Naive thymus-derived CD8-positive, alpha-beta T cell (primary cell): ENCODE measurements around the gene SCMH1. TPM values are rescaled to one million over a fixed set of nuclear protein-coding genes. Genes with fewer than 3 reads are reported as not detected.
"Not testable (repeated sequence)": the region's sequence is repeated elsewhere in the genome, so short reads cannot be mapped to it uniquely, and the experiment has no call there.

Source experiments
- ATAC-seq, 2 donors: fragments of 150-1000 bp; cut with Tn5 transposase in 1 of 2; sonication (Bioruptor Pico), chemical (Tn5 transposase) in 1 of 2; 1 replicate in 1 of 2; 2 replicates in 1 of 2; pipeline ENCODE4 v1.10.0; 2021; ENCODE audit warnings: mild to moderate bottlenecking in 2 of 2, moderate library complexity in 2 of 2
- POLR2A ChIA-PET: fragments of 350-600 bp; sonication (Branson Sonifier 250); formaldehyde crosslinking; loops from one replicate; lab custom pipeline; 2021; ENCODE audit warnings: antibody characterized with exemption; lab: Charles Lee
- DNase-seq, 10 donors: peaks; one replicate each; pipeline versions ENCODE4 v3.0.0 to v3.0.0-alpha.2; 2020 to 2022
- H3K27ac Mint-ChIP-seq, 10 donors: one replicate each; pipeline ENCODE4 v1.8.0; 2020 to 2022; ENCODE audit warnings: mild to moderate bottlenecking in 10 of 10, mixed read lengths in 10 of 10, moderate library complexity in 4 of 10, inconsistent platforms in 1 of 10
- H3K27me3 Mint-ChIP-seq, 5 donors: one replicate each; pipeline ENCODE4 v1.8.0; 2021 to 2022; ENCODE audit warnings: mixed read lengths in 5 of 5
- H3K36me3 Mint-ChIP-seq, 3 donors: one replicate each; pipeline ENCODE4 v1.8.0; 2020 to 2022; ENCODE audit warnings: mixed read lengths in 3 of 3, mild to moderate bottlenecking in 2 of 3, inconsistent platforms in 1 of 3
- H3K4me1 Mint-ChIP-seq, 4 donors: one replicate each; pipeline ENCODE4 v1.8.0; 2021 to 2022; ENCODE audit warnings: mixed read lengths in 4 of 4
- H3K4me3 Mint-ChIP-seq, 10 donors: one replicate each; pipeline ENCODE4 v1.8.0; 2020 to 2022; ENCODE audit warnings: mild to moderate bottlenecking in 10 of 10, mixed read lengths in 10 of 10, moderate library complexity in 6 of 10, inconsistent platforms in 1 of 10
- H3K9me3 Mint-ChIP-seq, 9 donors: one replicate each; pipeline ENCODE4 v1.8.0; 2020 to 2022; ENCODE audit warnings: mixed read lengths in 9 of 9, mild to moderate bottlenecking in 3 of 9, inconsistent platforms in 1 of 9, moderate library complexity in 1 of 9
- polyA plus RNA-seq, 3 donors: library from polyadenylated mRNA; unstranded; fragments of 300-500 nt; fragmentation: Illumina TruSeq; gene quantifications; one replicate each; pipeline ENCODE4 v1.2.3, GENCODE V29; 2021
- total RNA-seq, 8 experiments: library from RNA in 2 of 8; stranded (reverse) in 2 of 8; gene quantifications; one replicate each; pipeline ENCODE4 v1.2.3 and lab custom pipeline; 2021 to 2026

The SCMH1 gene
- total and polyA plus RNA-seq, 5 experiments from 2014 or later, result 2.5 to 18.1 (median 7.3) TPM

DNA sequence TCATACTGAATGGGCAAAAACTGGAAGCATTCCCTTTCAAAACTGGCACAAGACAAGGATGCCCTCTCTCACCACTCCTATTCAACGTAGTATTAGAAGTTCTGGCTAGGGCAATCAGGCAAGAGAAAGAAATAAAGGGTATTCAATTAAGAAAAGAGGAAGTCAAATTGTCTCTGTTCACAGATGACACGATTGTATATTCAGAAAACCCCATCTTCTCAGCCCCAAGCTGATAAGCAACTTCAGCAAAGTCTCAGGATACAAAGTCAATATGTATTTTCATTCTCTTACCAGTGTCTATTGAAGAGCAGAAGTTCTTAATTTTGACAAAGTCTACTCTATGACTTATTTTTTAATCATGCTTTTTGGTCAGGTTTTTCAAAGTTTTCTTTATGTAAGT, 107.8 kb downstream of the SCMH1 start:
- H3K4me3 Mint-ChIP-seq, H3K27ac Mint-ChIP-seq, H3K9me3 Mint-ChIP-seq, DNase-seq, H3K4me1 Mint-ChIP-seq, ATAC-seq, H3K27me3 Mint-ChIP-seq: not testable (repeated sequence)
- POLR2A ChIA-PET, result interaction anchor here (0.7 kb wide), 1 partner anchor 11 kb away, joined by 3 read pairs; no protein-coding TSS in a partner anchor
- peaks cover 15 to 55% (median 50%) of the 10 kb centered on the region in 3 donors for H3K36me3 Mint-ChIP-seq

DNA sequence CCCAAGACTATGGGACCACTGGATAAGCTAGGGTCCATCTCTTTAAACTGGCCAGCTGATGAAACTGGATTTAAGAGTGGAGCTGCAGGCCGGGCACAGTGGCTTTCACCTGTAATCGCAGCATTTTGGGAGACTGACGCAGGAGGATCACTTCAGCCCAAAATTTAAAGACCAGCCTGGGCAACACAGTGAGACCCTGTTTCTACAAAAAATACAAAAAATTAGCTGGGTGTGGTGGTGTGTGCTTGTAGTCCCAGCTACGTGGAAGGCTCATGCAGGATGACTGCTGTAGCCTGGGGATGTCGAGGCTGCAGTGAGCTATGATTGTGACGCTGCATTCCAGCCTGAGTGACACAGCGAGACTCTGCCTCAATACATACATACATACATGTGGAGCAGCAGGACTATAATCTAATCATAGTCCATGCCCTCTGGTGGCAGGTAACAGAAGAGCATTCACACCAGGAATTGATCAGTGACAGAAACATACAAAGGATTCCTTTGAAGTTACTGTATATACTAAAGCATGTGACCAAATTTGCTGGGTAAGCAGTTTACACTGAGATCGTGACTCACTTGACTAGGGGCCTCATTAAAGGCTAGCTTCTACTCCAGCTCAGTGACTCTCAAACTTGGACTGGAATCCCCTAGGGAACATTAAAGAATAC, 119.1 kb downstream of the SCMH1 start:
- Mint-ChIP-seq H3K4me3 (no peak overlapping the region), H3K27ac (no peak overlapping the region), H3K4me1 (no peaks in the 10 kb centered on the region), H3K36me3 (peaks cover 0 to 24% (median 15%) of the 10 kb centered on the region in 3 donors), H3K9me3 (no peaks in the 10 kb centered on the region), H3K27me3 (no peaks in the 10 kb centered on the region)
- ATAC-seq (peak in 1 of 2 donors; percentile 38), DNase-seq (peak in 2 of 10 donors; percentile 1)
- POLR2A ChIA-PET, result interaction anchor here (0.6 kb wide), 1 partner anchor 328 kb away, joined by 6 read pairs; no protein-coding TSS in a partner anchor

DNA sequence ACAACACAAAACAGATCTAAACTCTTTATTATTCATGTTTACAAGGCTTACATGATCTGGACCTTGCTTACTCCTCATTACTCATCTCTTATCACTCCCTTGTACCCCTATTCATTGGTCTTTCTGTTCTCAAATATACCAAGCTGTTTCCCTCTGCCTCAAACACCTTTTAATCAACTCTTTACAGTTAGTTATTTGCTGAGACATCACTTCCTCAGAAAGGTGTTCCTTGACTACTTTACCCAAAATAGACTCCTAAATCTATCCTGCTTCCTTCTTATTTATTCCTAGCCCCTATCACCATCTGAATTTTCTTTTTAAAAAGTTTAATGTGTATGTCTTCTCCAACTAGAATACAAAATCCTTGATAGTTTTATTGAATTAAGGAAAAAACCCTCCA, 120.0 kb downstream of the SCMH1 start:
- Mint-ChIP-seq H3K27ac (no peak overlapping the region), H3K27me3 (no peaks in the 10 kb centered on the region), H3K4me1 (no peaks in the 10 kb centered on the region), H3K4me3 (no peak overlapping the region), H3K9me3 (no peaks in the 10 kb centered on the region), H3K36me3 (peaks cover 0 to 26% (median 20%) of the 10 kb centered on the region in 3 donors)
- DNase-seq, result no peak
- POLR2A ChIA-PET, result no interaction called here
- ATAC-seq, result no peak

DNA sequence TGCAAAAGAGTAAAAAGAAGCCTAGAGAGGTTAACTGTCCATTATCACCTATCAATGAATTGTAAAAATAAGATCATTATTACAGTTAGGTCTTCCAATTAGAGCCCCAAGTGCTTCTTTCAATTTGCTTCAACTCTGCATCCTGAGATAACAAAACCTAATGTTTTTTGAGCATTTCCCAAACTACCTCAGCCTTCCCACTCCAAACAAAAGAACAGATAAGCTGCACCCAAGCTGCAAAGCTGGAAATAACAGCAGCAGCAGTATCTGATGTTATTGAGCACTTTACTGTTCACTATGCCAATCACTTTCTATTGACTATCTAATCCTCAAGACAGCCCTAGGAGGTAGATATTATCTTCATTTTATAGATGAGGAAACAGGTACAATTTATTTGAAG, 123.5 kb downstream of the SCMH1 start:
- ATAC-seq, result no peak
- DNase-seq, result no peak
- no peak overlapping the region for H3K4me3 Mint-ChIP-seq
- POLR2A ChIA-PET, result no interaction called here
- H3K36me3 Mint-ChIP-seq, result peaks cover 0 to 38% (median 27%) of the 10 kb centered on the region in 3 donors
- no peaks in the 10 kb centered on the region for H3K27me3 Mint-ChIP-seq
- no peaks in the 10 kb centered on the region for H3K4me1 Mint-ChIP-seq
- no peak overlapping the region for H3K27ac Mint-ChIP-seq
- no peaks in the 10 kb centered on the region for H3K9me3 Mint-ChIP-seq

DNA sequence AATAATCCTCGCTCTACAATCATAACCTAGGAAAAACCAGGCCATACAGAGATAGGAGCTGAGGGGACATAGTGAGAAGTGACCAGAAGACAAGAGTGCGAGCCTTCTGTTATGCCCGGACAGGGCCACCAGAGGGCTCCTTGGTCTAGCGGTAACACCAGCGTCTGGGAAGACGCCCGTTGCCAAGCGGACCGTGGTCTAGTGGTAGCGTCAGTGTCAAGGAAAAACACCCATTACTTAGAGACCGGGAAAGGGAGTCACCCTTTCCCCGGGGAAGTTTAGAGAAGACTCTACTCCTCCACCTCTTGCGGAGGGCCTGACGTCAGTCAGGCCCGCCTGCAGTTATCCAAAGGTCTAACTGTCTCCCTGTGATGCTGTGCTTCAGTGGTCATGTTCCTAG, 124.9 kb downstream of the SCMH1 start:
- DNase-seq, H3K27ac Mint-ChIP-seq, H3K27me3 Mint-ChIP-seq, H3K9me3 Mint-ChIP-seq, ATAC-seq, H3K4me3 Mint-ChIP-seq, POLR2A ChIA-PET, H3K4me1 Mint-ChIP-seq: not testable (repeated sequence)
- peaks cover 0 to 43% (median 33%) of the 10 kb centered on the region in 3 donors for H3K36me3 Mint-ChIP-seq

DNA sequence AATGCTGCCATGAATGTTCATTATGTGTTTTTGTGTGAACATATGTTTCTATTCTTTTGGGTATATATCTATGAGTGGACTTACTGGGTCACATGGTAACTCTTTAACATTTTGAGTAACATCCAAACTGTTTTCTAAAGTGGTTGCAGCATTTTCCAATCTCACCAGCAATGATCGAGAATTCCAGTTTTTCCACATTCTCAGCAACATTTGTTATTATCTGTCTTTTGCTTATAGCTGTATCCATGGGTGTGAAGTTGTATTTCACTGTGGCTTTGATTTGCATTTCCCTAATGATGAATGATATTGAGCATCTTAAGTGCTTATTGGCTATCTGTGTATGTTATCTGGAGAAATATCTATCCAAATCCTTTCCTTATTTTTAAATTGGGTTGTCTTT, 131.4 kb downstream of the SCMH1 start:
- no peak for DNase-seq
- no peaks in the 10 kb centered on the region for H3K27me3 Mint-ChIP-seq
- H3K27ac Mint-ChIP-seq, result no peak overlapping the region
- ATAC-seq, result no peak
- H3K9me3 Mint-ChIP-seq, result no peaks in the 10 kb centered on the region
- H3K4me3 Mint-ChIP-seq, result no peak overlapping the region
- peaks cover 0 to 2% (median 0%) of the 10 kb centered on the region in 4 donors for H3K4me1 Mint-ChIP-seq
- POLR2A ChIA-PET, result no interaction called here
- H3K36me3 Mint-ChIP-seq, result peaks cover 7 to 58% (median 25%) of the 10 kb centered on the region in 3 donors

DNA sequence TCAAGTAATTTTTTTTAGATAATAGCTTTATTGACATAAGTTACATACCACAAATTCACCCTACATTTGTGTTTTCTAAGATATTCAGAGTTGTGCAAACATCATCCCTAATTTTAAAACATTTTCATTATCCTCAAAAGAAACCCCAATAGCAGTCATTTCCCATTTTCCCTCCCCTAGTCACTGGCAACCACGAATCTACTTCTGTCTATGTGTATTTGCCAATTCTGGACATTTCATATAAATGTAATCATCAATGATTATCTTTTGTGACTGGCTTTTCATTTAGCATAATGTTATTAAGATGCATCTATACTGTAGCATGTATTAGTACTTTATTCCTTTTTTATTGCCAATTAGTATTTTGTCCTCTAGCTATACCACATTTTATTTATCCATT, 131.8 kb downstream of the SCMH1 start:
- ATAC-seq, result no peak
- Mint-ChIP-seq H3K4me1 (peaks cover 0 to 2% (median under 1%) of the 10 kb centered on the region in 4 donors), H3K27ac (no peak overlapping the region), H3K9me3 (no peaks in the 10 kb centered on the region), H3K27me3 (no peaks in the 10 kb centered on the region), H3K4me3 (no peak overlapping the region), H3K36me3 (peaks cover 7 to 60% (median 25%) of the 10 kb centered on the region in 3 donors)
- POLR2A ChIA-PET, result no interaction called here
- DNase-seq, result no peak

DNA sequence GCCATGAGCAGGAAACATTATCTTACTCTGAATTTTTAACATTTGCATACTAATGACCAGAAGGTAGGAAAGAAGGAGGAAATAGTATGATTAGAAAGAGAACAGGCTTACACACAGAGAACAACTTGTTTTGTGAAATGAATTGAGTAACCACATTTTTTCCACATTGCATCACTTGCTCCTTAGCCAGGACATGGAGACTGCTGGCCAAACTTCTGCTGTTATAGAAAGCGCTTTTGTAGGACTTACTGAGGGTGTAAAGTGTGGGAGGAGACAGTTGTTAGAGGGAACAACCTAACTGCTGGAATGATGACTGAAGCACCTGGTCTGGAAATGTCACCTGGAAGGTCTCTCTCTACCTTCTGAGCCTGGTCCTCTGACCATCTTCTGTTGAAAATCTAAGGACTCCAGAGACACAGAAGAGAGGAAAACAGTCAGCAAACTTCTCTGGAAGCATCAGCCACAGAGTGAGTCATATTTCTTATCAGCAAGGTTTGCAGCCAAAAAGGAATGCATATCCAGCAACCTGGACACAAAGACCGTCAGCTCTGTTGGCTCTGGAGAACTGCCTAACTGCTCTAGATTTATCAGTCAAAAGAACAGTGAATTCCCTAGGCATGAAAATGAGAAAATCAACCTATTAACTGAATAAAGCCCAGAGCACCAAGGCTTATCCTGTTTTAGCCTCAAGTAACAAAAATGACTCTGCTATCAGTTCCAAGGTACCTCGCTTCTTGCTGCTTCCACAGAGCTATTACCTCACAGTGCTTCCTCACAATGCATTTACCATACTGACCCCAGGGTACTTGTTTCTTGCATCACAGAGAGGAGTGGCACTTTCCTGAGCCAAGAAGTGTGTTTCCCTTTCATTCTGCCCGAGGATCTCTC, 132.6 kb downstream of the SCMH1 start:
- Mint-ChIP-seq H3K27me3 (no peaks in the 10 kb centered on the region), H3K9me3 (no peaks in the 10 kb centered on the region), H3K4me1 (peaks cover 0 to 2% (median under 1%) of the 10 kb centered on the region in 4 donors), H3K36me3 (peaks cover 7 to 59% (median 25%) of the 10 kb centered on the region in 3 donors), H3K4me3 (no peak overlapping the region), H3K27ac (no peak overlapping the region)
- POLR2A ChIA-PET, result no interaction called here
- ATAC-seq (no peak), DNase-seq (no peak)

DNA sequence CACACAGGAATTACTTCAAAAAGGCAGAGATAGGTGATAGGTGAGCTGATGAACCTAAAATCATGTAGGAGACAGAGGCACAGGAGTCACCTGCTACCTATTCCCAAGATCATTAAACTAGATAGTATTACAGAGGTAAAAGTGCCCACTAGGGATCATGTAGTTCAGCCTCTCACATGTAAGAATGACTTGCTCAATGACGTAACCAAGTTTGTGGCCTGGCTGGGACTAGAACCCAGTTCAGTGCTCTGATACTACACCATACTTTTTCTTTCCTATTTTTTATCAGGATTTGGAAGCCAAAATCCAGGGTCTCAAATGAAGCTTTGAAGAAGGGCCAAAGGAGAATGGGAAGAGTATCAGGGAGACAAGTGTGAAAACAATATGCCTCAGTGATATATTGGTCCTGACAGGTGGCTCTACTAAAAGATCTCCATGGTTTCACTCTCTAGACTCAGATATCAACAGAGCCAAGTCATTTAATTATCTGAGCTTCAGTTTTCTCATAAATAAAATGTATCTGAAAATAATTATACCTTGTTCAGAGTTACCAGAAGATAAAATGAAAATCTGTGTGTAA, 133.3 kb downstream of the SCMH1 start:
- Mint-ChIP-seq H3K9me3 (no peaks in the 10 kb centered on the region), H3K4me1 (peaks cover 0 to 8% (median under 1%) of the 10 kb centered on the region in 4 donors), H3K36me3 (peaks cover 7 to 55% (median 21%) of the 10 kb centered on the region in 3 donors), H3K27ac (no peak overlapping the region), H3K27me3 (no peaks in the 10 kb centered on the region), H3K4me3 (no peak overlapping the region)
- DNase-seq (no peak), ATAC-seq (no peak)
- POLR2A ChIA-PET, result no interaction called here

DNA sequence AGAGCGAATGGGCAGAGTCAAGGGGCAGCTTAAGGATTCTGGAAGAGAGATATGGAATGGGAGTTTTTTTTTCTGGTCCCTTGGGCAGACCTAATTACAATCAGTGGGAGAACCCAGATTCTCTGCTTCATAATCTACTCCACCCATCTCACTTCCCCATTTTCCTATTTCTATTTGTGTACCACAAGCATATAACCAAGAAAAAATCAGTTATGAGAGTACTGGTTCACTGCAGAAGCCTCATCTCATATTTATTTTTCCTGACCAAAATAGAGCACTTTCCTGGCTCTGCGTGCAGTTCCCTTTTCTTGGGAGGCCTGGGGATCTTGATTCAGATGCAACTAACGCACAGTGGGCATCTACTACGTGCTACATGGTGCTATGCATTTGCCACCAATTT, 138.3 kb downstream of the SCMH1 start:
- ATAC-seq (no peak), DNase-seq (no peak)
- H3K27me3 Mint-ChIP-seq, result no peaks in the 10 kb centered on the region
- POLR2A ChIA-PET, result no interaction called here
- peaks cover 0 to 9% (median under 1%) of the 10 kb centered on the region in 4 donors for H3K4me1 Mint-ChIP-seq
- H3K27ac Mint-ChIP-seq, result no peak overlapping the region
- H3K4me3 Mint-ChIP-seq, result no peak overlapping the region
- peaks cover 4 to 19% (median 14%) of the 10 kb centered on the region in 3 donors for H3K36me3 Mint-ChIP-seq
- no peaks in the 10 kb centered on the region for H3K9me3 Mint-ChIP-seq

DNA sequence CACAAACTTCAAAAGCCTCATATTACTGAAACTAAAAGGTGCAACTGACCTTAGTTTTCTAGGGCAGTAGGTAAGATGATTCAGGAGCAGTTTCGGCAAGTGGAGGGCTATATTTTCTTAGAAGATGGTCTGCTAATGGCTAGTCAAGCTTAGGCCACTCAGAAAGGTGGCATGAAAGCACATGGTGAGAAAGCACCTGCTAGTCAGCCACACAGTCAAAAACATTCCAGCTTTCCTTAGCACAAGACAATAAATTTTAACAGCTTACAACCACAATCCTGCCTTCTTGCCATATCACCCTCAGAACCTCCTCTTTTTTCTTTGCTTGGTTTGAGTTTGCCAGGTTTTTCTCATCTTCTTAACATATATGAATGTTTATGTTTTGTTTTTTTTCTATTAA, 139.5 kb downstream of the SCMH1 start:
- Mint-ChIP-seq H3K27me3 (no peaks in the 10 kb centered on the region), H3K4me1 (peaks cover 0 to 9% (median under 1%) of the 10 kb centered on the region in 4 donors), H3K9me3 (no peaks in the 10 kb centered on the region), H3K4me3 (no peak overlapping the region), H3K36me3 (peaks cover 4 to 15% (median 14%) of the 10 kb centered on the region in 3 donors), H3K27ac (peak overlapping the region in 1 of 10 donors; percentile 58)
- no peak for DNase-seq
- no peak for ATAC-seq
- POLR2A ChIA-PET, result no interaction called here

DNA sequence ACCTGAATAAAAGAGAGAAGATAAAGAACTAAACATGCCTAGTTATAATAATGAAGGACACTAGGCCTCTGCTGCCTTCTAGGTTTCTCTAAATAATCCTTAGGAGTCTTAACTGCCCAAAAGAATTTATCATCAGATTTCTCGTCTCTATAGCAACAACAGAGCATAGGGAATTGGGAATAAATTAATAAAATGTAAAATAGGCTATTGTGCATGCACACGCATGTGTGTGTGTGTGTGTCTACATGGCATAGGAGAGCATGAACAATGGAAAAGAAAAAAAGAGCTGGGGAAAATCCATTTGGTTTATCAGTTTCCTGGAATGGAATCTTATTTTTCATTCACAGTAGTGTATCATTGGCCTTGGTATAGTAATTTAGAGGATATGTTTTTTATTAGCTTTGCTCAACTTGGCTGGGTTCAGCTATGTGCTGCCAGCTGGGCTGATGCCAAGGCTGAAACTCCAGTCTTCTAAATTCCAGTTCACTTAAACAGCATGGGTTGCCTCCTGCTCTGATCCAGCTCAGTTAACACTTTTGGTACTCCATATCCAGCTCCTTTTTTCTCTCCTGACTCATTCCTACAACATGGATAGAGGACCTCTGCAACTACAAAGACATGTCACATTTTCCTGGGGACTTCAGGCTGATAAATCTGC, 140.0 kb downstream of the SCMH1 start:
- POLR2A ChIA-PET, result no interaction called here

More for the DNA sequence above, 140.0 kb downstream of the SCMH1 start:
- H3K4me3 Mint-ChIP-seq, result no peak overlapping the region
- DNase-seq, result no peak
- H3K27me3 Mint-ChIP-seq, result no peaks in the 10 kb centered on the region
- ATAC-seq, result no peak
- peaks cover 0 to 9% (median under 1%) of the 10 kb centered on the region in 4 donors for H3K4me1 Mint-ChIP-seq
- H3K36me3 Mint-ChIP-seq, result peaks cover 2 to 13% (median 13%) of the 10 kb centered on the region in 3 donors
- no peak overlapping the region for H3K27ac Mint-ChIP-seq
- H3K9me3 Mint-ChIP-seq, result no peaks in the 10 kb centered on the region
